ENCODE results near the gene GALNT13.

GALNT13 gene

GRCh38 chr2:154223726-154224125 lies 352.0 kb downstream of the GALNT13 start:
- no peak for DNase-seq (ENCODE audit: low read depth in 1 of 2, low spot score in 1 of 2)
- TF ChIP-seq JUND (IDR thresholded peaks at IDR 0.05; ENCODE audit: low read depth), result no peak
- in situ Hi-C loops (cut with HindIII; ENCODE audit: low pct_unique_long_range_greater_than_20kb, low sequenced_read_pairs), result no loop called here

GRCh38 chr2:154226931-154227330 lies 355.2 kb downstream of the GALNT13 start:
- TF ChIP-seq JUND (IDR thresholded peaks at IDR 0.05; ENCODE audit: low read depth), result no peak
- no peak for DNase-seq (ENCODE audit: low read depth in 1 of 2, low spot score in 1 of 2)
- in situ Hi-C loops (cut with HindIII; ENCODE audit: low pct_unique_long_range_greater_than_20kb, low sequenced_read_pairs), result no loop called here

- DNase-seq (ENCODE audit: low read depth in 1 of 2, low spot score in 1 of 2), result no peak
- no peak for TF ChIP-seq JUND (IDR thresholded peaks at IDR 0.05; ENCODE audit: low read depth)
- in situ Hi-C loops (cut with HindIII; ENCODE audit: low pct_unique_long_range_greater_than_20kb, low sequenced_read_pairs), result no loop called here
These were observed 357.0 kb downstream of the GALNT13 start for GRCh38 chr2:154228566-154229280.

- in situ Hi-C loops (cut with HindIII; ENCODE audit: low pct_unique_long_range_greater_than_20kb, low sequenced_read_pairs), result no loop called here
- no peak for TF ChIP-seq JUND (IDR thresholded peaks at IDR 0.05; ENCODE audit: low read depth)
- no peak for DNase-seq (ENCODE audit: low read depth in 1 of 2, low spot score in 1 of 2)
These were observed 358.2 kb downstream of the GALNT13 start for GRCh38 chr2:154229966-154230365.

GRCh38 chr2:154231021-154231420 lies 359.3 kb downstream of the GALNT13 start:
- TF ChIP-seq JUND (IDR thresholded peaks at IDR 0.05; ENCODE audit: low read depth), result no peak
- in situ Hi-C loops (cut with HindIII; ENCODE audit: low pct_unique_long_range_greater_than_20kb, low sequenced_read_pairs), result no loop called here
- DNase-seq (ENCODE audit: low read depth in 1 of 2, low spot score in 1 of 2), result no peak

GRCh38 chr2:154233231-154233630 lies 361.5 kb downstream of the GALNT13 start:
- no peak for TF ChIP-seq JUND (IDR thresholded peaks at IDR 0.05; ENCODE audit: low read depth)
- no peak for DNase-seq (ENCODE audit: low read depth in 1 of 2, low spot score in 1 of 2)
- in situ Hi-C loops (cut with HindIII; ENCODE audit: low pct_unique_long_range_greater_than_20kb, low sequenced_read_pairs), result no loop called here

- TF ChIP-seq JUND (IDR thresholded peaks at IDR 0.05; ENCODE audit: low read depth), result no peak
- DNase-seq (ENCODE audit: low read depth in 1 of 2, low spot score in 1 of 2), result no peak
- in situ Hi-C loops (cut with HindIII; ENCODE audit: low pct_unique_long_range_greater_than_20kb, low sequenced_read_pairs), result no loop called here
These were observed 366.5 kb downstream of the GALNT13 start for GRCh38 chr2:154238252-154238651.

GRCh38 chr2:154240316-154240715 lies 368.6 kb downstream of the GALNT13 start:
- DNase-seq (ENCODE audit: low read depth in 1 of 2, low spot score in 1 of 2), result no peak
- in situ Hi-C loops (cut with HindIII; ENCODE audit: low pct_unique_long_range_greater_than_20kb, low sequenced_read_pairs), result no loop called here

GRCh38 chr2:154240921-154241379 lies 369.2 kb downstream of the GALNT13 start:
- DNase-seq (ENCODE audit: low read depth in 1 of 2, low spot score in 1 of 2), result no peak
- TF ChIP-seq JUND (IDR thresholded peaks at IDR 0.05; ENCODE audit: low read depth), result no peak
- in situ Hi-C loops (cut with HindIII; ENCODE audit: low pct_unique_long_range_greater_than_20kb, low sequenced_read_pairs), result no loop called here

More at GRCh38 chr2:154240316-154240715, 368.6 kb downstream of the GALNT13 start:
- TF ChIP-seq JUND (IDR thresholded peaks at IDR 0.05; ENCODE audit: low read depth), result no peak

- in situ Hi-C loops (cut with HindIII; ENCODE audit: low pct_unique_long_range_greater_than_20kb, low sequenced_read_pairs), result no loop called here
- no peak for DNase-seq (ENCODE audit: low read depth in 1 of 2, low spot score in 1 of 2)
- TF ChIP-seq JUND (IDR thresholded peaks at IDR 0.05; ENCODE audit: low read depth), result no peak
These were observed 371.0 kb downstream of the GALNT13 start for GRCh38 chr2:154242687-154243086.

- TF ChIP-seq JUND (IDR thresholded peaks at IDR 0.05; ENCODE audit: low read depth), result no peak
- in situ Hi-C loops (cut with HindIII; ENCODE audit: low pct_unique_long_range_greater_than_20kb, low sequenced_read_pairs), result no loop called here
- DNase-seq (ENCODE audit: low read depth in 1 of 2, low spot score in 1 of 2), result no peak
These were observed 372.0 kb downstream of the GALNT13 start for GRCh38 chr2:154243685-154244084.

- in situ Hi-C loops (cut with HindIII; ENCODE audit: low pct_unique_long_range_greater_than_20kb, low sequenced_read_pairs), result no loop called here
- TF ChIP-seq JUND (IDR thresholded peaks at IDR 0.05; ENCODE audit: low read depth), result no peak
- DNase-seq (ENCODE audit: low read depth in 1 of 2, low spot score in 1 of 2), result no peak
These were observed 373.2 kb downstream of the GALNT13 start for GRCh38 chr2:154244932-154245331.

- no peak for DNase-seq (ENCODE audit: low read depth in 1 of 2, low spot score in 1 of 2)
- no peak for TF ChIP-seq JUND (IDR thresholded peaks at IDR 0.05; ENCODE audit: low read depth)
- in situ Hi-C loops (cut with HindIII; ENCODE audit: low pct_unique_long_range_greater_than_20kb, low sequenced_read_pairs), result no loop called here
These were observed 375.8 kb downstream of the GALNT13 start for GRCh38 chr2:154247503-154247902.

GRCh38 chr2:154256136-154256535 lies 384.4 kb downstream of the GALNT13 start:
- TF ChIP-seq JUND (IDR thresholded peaks at IDR 0.05; ENCODE audit: low read depth), result no peak
- in situ Hi-C loops (cut with HindIII; ENCODE audit: low pct_unique_long_range_greater_than_20kb, low sequenced_read_pairs), result no loop called here
- no peak for DNase-seq (ENCODE audit: low read depth in 1 of 2, low spot score in 1 of 2)
